Mucosa of stomach (tissue), 1 donor: ENCODE results near the gene AHR.
"Not testable (repeated sequence)": the region's sequence is repeated elsewhere in the genome, so short reads cannot be mapped to it uniquely, and the experiment has no call there.

Experiments
- H3K27me3 ChIP-seq: one replicate; pipeline ENCODE4 v1.7.0; 2013; ENCODE audit warnings: mild to moderate bottlenecking, low read length; ENCODE audit not compliant: control insufficient read depth, insufficient read depth
- H3K36me3 ChIP-seq: one replicate; pipeline ENCODE4 v1.7.0; 2013; ENCODE audit warnings: low read length; ENCODE audit not compliant: control insufficient read depth, insufficient read depth
- H3K4me1 ChIP-seq: one replicate; pipeline ENCODE4 v1.7.0; 2013; ENCODE audit warnings: mild to moderate bottlenecking, low read length; ENCODE audit not compliant: control insufficient read depth, insufficient read depth
- H3K4me3 ChIP-seq: one replicate; pipeline ENCODE4 v1.7.0; 2013; ENCODE audit warnings: low read length
- H3K9ac ChIP-seq: one replicate; pipeline ENCODE4 v1.7.0; 2013; ENCODE audit warnings: mild to moderate bottlenecking, low read length, moderate library complexity
- H3K9me3 ChIP-seq: one replicate; pipeline ENCODE4 v1.7.0; 2013; ENCODE audit warnings: mild to moderate bottlenecking, low read length, moderate library complexity; ENCODE audit not compliant: control insufficient read depth
- donor health status: Pancreatic carcinoma.

The AHR gene

DNA sequence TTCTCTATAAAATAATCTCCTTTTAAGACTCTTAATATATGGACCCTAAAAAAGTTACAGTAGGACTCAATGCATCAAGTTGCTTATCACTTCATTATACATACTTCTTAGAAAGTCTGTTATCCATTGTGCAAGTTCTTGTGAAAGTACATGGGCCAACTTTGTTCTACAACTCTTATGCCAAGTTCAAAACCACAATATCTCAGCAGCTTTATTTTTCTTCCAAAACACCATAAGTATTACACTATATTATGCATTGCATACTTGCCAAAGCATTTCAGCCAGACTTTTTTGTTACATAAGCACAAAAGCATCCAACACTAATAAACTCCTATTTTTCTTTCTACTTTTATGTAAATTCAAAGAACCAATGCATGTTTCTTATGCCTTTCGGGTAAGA is 94.4 kb downstream of the AHR start:
- no peaks in the 10 kb centered on the region for H3K27me3 ChIP-seq
- no peaks in the 10 kb centered on the region for H3K4me1 ChIP-seq
- H3K9me3 ChIP-seq, result no peaks in the 10 kb centered on the region
- H3K36me3 ChIP-seq, result no peaks in the 10 kb centered on the region
- H3K4me3 ChIP-seq, result no peak overlapping the region
- H3K9ac ChIP-seq, result no peak overlapping the region

DNA sequence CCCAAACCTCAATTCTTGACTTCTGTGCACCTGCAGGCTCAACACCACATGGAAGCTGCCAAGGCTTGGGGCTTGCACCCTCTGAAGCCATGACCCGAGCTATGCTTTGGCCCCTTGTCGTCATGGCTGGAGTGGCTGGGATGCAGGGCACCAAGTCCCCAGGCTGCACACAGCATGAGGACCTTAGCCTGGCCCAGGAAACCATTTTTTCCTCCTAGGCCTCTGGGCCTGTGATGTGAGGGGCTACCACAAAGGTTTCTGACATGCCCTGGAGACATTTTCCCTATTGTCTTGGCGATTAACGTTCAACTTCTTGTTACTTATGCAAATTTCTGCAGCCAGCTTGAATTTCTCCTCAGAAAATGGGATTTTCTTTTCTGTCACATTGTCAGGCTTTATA is 96.1 kb downstream of the AHR start:
- H3K27me3 ChIP-seq, H3K9me3 ChIP-seq, H3K36me3 ChIP-seq, H3K9ac ChIP-seq, H3K4me1 ChIP-seq, H3K4me3 ChIP-seq: not testable (repeated sequence)
